HFFc6 (cell line): ENCODE results near the gene NEDD4. TPM values are rescaled to one million over a fixed set of nuclear protein-coding genes. Genes with fewer than 3 reads are reported as not detected.

Experiments
- DNase-seq: peaks from one replicate; pipeline ENCODE4 v3.0.0-alpha.2; 2018
- H3K27ac Mint-ChIP-seq: 2 replicates; pipeline ENCODE4 v1.8.0; 2020; ENCODE audit warnings: mild to moderate bottlenecking, mixed read lengths
- H3K27me3 Mint-ChIP-seq: 2 replicates; pipeline ENCODE4 v1.8.0; 2021; ENCODE audit warnings: mild to moderate bottlenecking, moderate library complexity, mixed read lengths; ENCODE audit not compliant: insufficient read depth
- H3K36me3 Mint-ChIP-seq: 2 replicates; pipeline ENCODE4 v1.8.0; 2021; ENCODE audit warnings: low read depth, mixed read lengths
- H3K4me1 Mint-ChIP-seq: 2 replicates; pipeline ENCODE4 v1.8.0; 2020; ENCODE audit warnings: low read depth, mixed read lengths
- H3K4me3 Mint-ChIP-seq: 2 replicates; pipeline ENCODE4 v1.8.0; 2020; ENCODE audit warnings: mild to moderate bottlenecking, moderate library complexity, mixed read lengths
- H3K9me3 Mint-ChIP-seq: 2 replicates; pipeline ENCODE4 v1.8.0; 2020; ENCODE audit warnings: mild to moderate bottlenecking, mixed read lengths
- CTCF ChIP-seq: fragments of 200-600 bp; sonication (generic); IDR thresholded peaks from 2 replicates; pipeline ENCODE4 v1.5.0; 2021; ENCODE audit warnings: antibody characterized with exemption, mild to moderate bottlenecking
- total RNA-seq, 6 experiments: library from RNA; stranded (reverse); fragmentation: NEBNext Ultra II Directional; extraction: Animal tissue kit (Norgen Biotek cat#: 25700); gene quantifications; 2 replicates in 1 of 6; 3 replicates in 5 of 6; pipeline ENCODE4 v1.2.3, GENCODE V29; 2021

The NEDD4 gene
- total RNA-seq, 6 experiments from 2014 or later = 27.0 to 37.7 (median 34.0) TPM

- H3K27me3 Mint-ChIP-seq = no peaks in the 10 kb centered on the region
- H3K27ac Mint-ChIP-seq = peak overlapping the region; percentile 85
- DNase-seq = peak; percentile 60
- no peak for TF ChIP-seq CTCF
- H3K36me3 Mint-ChIP-seq = peaks cover 12% of the 10 kb centered on the region; the same call in 1 of the 2 replicates
- no peaks in the 10 kb centered on the region for H3K9me3 Mint-ChIP-seq
- peak overlapping the region; percentile 38 for H3K4me3 Mint-ChIP-seq
- peaks cover 62% of the 10 kb centered on the region for H3K4me1 Mint-ChIP-seq
These were observed 84.2 kb downstream of the NEDD4 start for GRCh38 chr15:55909036-55909811.

GRCh38 chr15:55907797-55908196, 85.6 kb downstream of the NEDD4 start:
- Mint-ChIP-seq H3K4me1 (peaks cover 68% of the 10 kb centered on the region), H3K27me3 (no peaks in the 10 kb centered on the region), H3K27ac (peak overlapping the region; percentile 92), H3K36me3 (peaks cover 12% of the 10 kb centered on the region; the same call in 1 of the 2 replicates), H3K4me3 (peak overlapping the region; percentile 85), H3K9me3 (no peaks in the 10 kb centered on the region)
- no peak for TF ChIP-seq CTCF
- peak; percentile 97 for DNase-seq

GRCh38 chr15:55902981-55903380, 90.4 kb downstream of the NEDD4 start:
- Mint-ChIP-seq H3K27ac (peak overlapping the region; percentile 73), H3K27me3 (no peaks in the 10 kb centered on the region), H3K9me3 (no peaks in the 10 kb centered on the region), H3K4me3 (peak overlapping the region; percentile 59), H3K36me3 (no peaks in the 10 kb centered on the region; the same call in 1 of the 2 replicates), H3K4me1 (peaks cover 60% of the 10 kb centered on the region)
- TF ChIP-seq CTCF = no peak
- no peak for DNase-seq

DNA sequence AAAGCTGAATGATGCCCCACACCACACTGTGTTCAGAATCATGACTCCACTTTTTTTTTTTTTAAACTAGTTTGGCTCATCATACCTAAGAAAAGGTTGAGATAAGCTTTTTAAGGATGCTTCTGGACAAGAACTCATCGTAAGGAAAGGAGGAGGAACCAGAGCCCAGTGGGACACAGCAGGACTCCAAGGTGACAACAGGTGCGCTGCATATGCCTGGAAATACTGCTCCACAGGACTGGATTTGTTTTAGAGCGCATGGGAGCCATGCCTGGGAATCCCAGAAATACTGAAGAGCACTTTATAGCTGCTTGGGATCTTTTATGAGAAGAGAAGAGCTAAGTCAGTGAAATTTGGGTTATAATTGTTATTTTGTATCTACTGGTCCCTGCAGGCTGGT, 93.4 kb downstream of the NEDD4 start:
- H3K4me3 Mint-ChIP-seq = no peak overlapping the region
- H3K4me1 Mint-ChIP-seq = peaks cover 60% of the 10 kb centered on the region
- no peaks in the 10 kb centered on the region for H3K9me3 Mint-ChIP-seq
- DNase-seq = no peak
- no peak for TF ChIP-seq CTCF
- no peaks in the 10 kb centered on the region for H3K27me3 Mint-ChIP-seq
- H3K27ac Mint-ChIP-seq = peak overlapping the region; percentile 31; the same call in 1 of the 2 replicates
- peaks cover 5% of the 10 kb centered on the region for H3K36me3 Mint-ChIP-seq

- Mint-ChIP-seq H3K4me3 (no peak overlapping the region), H3K9me3 (no peaks in the 10 kb centered on the region), H3K4me1 (peaks cover 62% of the 10 kb centered on the region), H3K36me3 (peaks cover 5% of the 10 kb centered on the region), H3K27ac (no peak overlapping the region), H3K27me3 (no peaks in the 10 kb centered on the region)
- no peak for TF ChIP-seq CTCF
- DNase-seq = no peak
These were observed 93.9 kb downstream of the NEDD4 start for GRCh38 chr15:55899537-55899936.
